RWPE2 (cell line): Measurements from ENCODE around the gene PNPLA3.

ENCODE experiments used
- ATAC-seq: fragments of 200-7000 bp; cut with Tn5 transposase; 3 replicates; pipeline ENCODE4 v1.9.1; 2021; ENCODE audit warnings: low read depth
- DNase-seq: peaks from one replicate; pipeline ENCODE4 v3.0.0-alpha.2; 2020; ENCODE audit warnings: low spot score
- H3K27ac ChIP-seq: fragments of 450-650 bp; 2 replicates; pipeline ENCODE4 v1.5.1; 2017; ENCODE audit warnings: mild to moderate bottlenecking; ENCODE audit not compliant: poor library complexity, severe bottlenecking
- H3K27me3 ChIP-seq: fragments of 250-450 bp; sonication (Bioruptor Pico); 2 replicates; pipeline ENCODE4 v1.5.1; 2021; ENCODE audit warnings: mild to moderate bottlenecking, moderate library complexity; ENCODE audit not compliant: insufficient read depth, poor library complexity, severe bottlenecking
- H3K36me3 ChIP-seq: fragments of 250-450 bp; sonication (Bioruptor Pico); 2 replicates; pipeline ENCODE4 v1.5.1; 2020; ENCODE audit warnings: low read depth, mild to moderate bottlenecking, moderate library complexity
- H3K4me1 ChIP-seq: fragments of 250-450 bp; sonication (Bioruptor Pico); 2 replicates; pipeline ENCODE4 v1.5.1; 2021; ENCODE audit warnings: mild to moderate bottlenecking, moderate library complexity; ENCODE audit not compliant: insufficient read depth, poor library complexity, severe bottlenecking
- H3K4me3 ChIP-seq: fragments of 250-450 bp; sonication (Bioruptor Pico); 2 replicates; pipeline ENCODE4 v1.5.1; 2021; ENCODE audit warnings: mild to moderate bottlenecking, moderate library complexity; ENCODE audit not compliant: severe bottlenecking
- H3K9me3 ChIP-seq: fragments of 250-450 bp; sonication (Bioruptor Pico); 2 replicates; pipeline ENCODE4 v1.5.1; 2021; ENCODE audit warnings: mild to moderate bottlenecking, moderate library complexity; ENCODE audit not compliant: severe bottlenecking
- CTCF ChIP-seq: fragments of 450-650 bp; IDR thresholded peaks from one replicate; pipeline ENCODE4 v1.5.1; 2017; ENCODE audit warnings: mild to moderate bottlenecking, moderate library complexity; ENCODE audit not compliant: poor library complexity, severe bottlenecking

PNPLA3 gene

GRCh38 chr22:43923631-43924464, at the start of gene PNPLA3:
TSS of gene PNPLA3 (plus strand) at chr22:43923805. CDS start at chr22:43923912, 107 bp downstream.
- peak; percentile 45 for TF ChIP-seq CTCF
- H3K27ac ChIP-seq, result peak within 1 kb of the TSS; percentile 75
- peak within 1 kb of the TSS; percentile 72 for H3K4me3 ChIP-seq
- peak; percentile 70 for ATAC-seq
- peak; percentile 93 for DNase-seq
- no peaks in the 10 kb centered on the region for H3K27me3 ChIP-seq
- H3K9me3 ChIP-seq, result no peaks in the 10 kb centered on the region
- H3K4me1 ChIP-seq, result peaks cover 34% of the 10 kb centered on the region
- peaks cover 19% of the 10 kb centered on the region for H3K36me3 ChIP-seq

- H3K36me3 ChIP-seq, result no peaks in the 10 kb centered on the region
- no peak for DNase-seq
- H3K27me3 ChIP-seq, result peaks cover 5% of the 10 kb centered on the region
- no peak for ATAC-seq
- no peaks in the 10 kb centered on the region for H3K9me3 ChIP-seq
- no peak overlapping the region for H3K27ac ChIP-seq
- TF ChIP-seq CTCF, result no peak
- H3K4me1 ChIP-seq, result no peaks in the 10 kb centered on the region
- H3K4me3 ChIP-seq, result no peak overlapping the region
Observed at GRCh38 chr22:43876866-43877509, 46.6 kb upstream of the PNPLA3 start.

- ATAC-seq (no peak), DNase-seq (no peak)
- Histone ChIP-seq H3K27ac (no peak overlapping the region), H3K27me3 (peaks cover 5% of the 10 kb centered on the region), H3K36me3 (no peaks in the 10 kb centered on the region), H3K4me3 (no peak overlapping the region), H3K4me1 (no peaks in the 10 kb centered on the region), H3K9me3 (no peaks in the 10 kb centered on the region)
- TF ChIP-seq CTCF, result no peak
Observed at GRCh38 chr22:43878079-43878795, 45.4 kb upstream of the PNPLA3 start.

GRCh38 chr22:43878831-43879550, 44.6 kb upstream of the PNPLA3 start:
- no peak overlapping the region for H3K27ac ChIP-seq
- no peak overlapping the region for H3K4me3 ChIP-seq
- ATAC-seq (no peak), DNase-seq (no peak)
- H3K9me3 ChIP-seq, result no peaks in the 10 kb centered on the region
- H3K27me3 ChIP-seq, result peaks cover 5% of the 10 kb centered on the region
- H3K4me1 ChIP-seq, result no peaks in the 10 kb centered on the region
- TF ChIP-seq CTCF, result no peak
- H3K36me3 ChIP-seq, result no peaks in the 10 kb centered on the region
